ENCODE measurements around the gene RAD9B.
"Not testable (repeated sequence)": the region's sequence is repeated elsewhere in the genome, so short reads cannot be mapped to it uniquely, and the experiment has no call there.

RAD9B gene

DNA sequence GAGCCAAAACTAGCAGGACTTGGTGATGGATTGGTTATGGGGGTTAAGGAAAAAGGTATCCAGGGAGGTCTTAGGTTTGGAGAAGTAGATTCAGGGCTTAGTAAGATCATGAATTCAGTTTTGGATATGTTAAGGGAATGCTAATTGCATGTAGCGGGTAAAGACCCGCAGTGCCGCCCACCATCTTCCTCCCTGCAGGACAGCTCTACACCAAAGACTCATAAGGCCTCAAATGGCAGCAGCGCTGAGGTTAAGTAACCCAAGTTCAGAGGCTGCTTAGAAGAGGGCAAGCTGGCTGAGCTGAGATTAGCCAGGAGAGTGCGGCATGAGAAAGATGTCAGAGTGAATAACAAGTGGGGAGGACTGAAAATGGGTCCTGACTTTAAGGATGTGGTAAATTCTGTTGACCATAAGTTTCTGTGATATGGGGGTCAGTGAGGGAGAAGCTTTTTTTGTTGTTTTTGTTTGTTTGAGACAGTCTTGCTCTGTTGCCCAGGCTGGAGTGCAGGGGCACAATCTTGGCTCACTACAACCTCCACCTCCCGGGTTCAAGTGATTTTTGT lies 26.2 kb downstream of the RAD9B start:
- no peak for DNase-seq

DNA sequence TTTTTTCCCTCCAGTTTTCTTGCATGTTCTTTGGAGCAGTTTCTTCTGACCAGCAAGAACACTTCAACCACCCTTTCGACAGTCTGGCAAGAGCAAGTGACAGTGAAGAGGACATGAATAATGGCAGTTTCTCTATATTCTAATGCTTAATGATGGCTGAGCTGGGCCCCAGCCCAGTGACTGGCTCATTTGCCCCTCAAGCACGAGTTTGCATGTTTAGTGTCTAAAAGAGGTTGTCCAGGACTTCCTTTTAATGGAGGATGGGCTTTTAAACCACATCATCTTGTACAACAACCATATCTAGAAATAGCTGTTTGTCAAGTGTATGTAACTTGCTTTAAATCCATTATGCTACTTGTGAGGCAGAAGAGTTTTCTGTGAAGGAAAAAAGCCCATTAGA lies 28.4 kb downstream of the RAD9B start:
- no peak for DNase-seq

DNA sequence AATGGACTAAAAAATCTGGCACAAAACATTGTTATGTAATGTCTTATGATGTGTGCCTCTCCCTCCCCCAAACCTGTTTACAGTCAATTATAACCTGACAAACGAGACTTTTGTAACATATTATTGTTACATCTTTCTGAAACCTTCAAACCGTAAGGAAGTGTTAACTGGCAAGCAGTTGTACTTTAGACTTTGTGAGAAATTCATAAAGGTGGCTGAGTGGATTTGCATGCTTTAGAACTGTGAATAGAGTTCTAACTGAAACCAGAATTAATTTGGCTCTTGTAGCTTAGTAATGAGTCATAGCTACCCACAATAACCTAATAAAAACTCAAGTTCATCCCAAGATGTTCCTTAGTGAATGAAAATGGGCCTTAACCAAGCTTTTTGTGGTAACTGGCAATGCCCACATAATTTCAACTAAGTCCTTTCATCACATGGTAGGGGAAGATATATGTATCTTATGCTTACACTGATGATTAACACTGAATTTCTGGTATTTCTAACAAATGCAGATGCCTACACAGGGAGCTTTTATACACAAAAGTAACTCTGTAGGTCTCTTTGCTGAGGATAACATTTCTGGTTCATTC lies 29.7 kb downstream of the RAD9B start:
- DNase-seq: no peak

DNA sequence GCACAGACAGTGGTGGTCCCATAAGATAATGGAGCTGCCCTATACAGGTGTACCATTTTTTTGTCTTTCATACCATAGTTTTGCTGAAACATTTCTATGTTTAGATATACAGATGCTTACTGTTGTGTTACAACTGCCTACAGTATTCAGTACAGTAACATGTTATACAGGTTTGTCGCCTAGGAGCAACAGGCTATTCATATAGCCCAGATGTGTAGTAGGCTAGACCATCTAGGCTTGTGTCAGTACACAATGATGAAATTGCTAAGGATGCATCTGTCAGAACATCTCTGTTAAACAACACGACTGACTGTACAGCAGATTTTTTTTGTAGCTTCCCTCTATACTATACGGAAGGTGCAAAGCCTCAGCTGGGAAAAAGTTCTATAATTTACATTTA lies 30.5 kb downstream of the RAD9B start:
- DNase-seq: no peak

DNA sequence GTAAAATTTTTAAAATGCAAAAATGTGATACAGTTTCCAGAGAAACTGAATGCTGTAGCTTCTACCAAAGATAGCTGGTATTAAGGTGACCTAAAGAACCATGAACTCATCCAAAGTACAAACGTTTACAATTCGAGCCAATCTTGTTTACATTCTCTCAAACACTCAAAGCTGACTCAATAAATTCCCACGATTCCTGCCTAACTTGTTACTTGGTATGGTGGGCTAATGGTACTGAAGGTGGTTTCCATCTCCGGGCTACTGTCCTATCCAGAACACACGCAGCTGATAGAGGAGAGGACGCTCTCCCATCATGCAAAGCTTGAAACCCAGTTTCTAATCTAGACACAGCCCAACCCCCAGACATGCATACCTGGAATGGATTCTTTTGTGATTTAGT lies 31.5 kb downstream of the RAD9B start:
- DNase-seq: no peak

DNA sequence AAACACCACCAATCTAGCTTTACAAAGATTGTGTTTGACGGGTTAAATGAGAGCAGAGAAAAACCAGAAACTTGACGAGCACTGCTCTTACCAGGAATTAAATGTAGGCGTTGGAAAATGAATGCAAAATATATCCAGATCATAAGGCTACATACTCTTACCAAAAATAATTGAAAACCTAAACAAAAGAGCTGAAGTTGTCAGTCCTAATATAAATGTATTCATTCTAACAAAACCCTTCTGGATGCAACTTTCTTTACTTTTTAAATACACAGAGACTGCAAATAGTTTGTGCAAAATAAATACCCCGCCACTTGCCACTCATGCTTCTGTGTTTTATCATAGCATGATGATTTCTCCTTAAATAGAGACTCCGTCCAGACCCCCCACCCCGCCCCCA lies 32.7 kb downstream of the RAD9B start:
- DNase-seq: no peak

DNA sequence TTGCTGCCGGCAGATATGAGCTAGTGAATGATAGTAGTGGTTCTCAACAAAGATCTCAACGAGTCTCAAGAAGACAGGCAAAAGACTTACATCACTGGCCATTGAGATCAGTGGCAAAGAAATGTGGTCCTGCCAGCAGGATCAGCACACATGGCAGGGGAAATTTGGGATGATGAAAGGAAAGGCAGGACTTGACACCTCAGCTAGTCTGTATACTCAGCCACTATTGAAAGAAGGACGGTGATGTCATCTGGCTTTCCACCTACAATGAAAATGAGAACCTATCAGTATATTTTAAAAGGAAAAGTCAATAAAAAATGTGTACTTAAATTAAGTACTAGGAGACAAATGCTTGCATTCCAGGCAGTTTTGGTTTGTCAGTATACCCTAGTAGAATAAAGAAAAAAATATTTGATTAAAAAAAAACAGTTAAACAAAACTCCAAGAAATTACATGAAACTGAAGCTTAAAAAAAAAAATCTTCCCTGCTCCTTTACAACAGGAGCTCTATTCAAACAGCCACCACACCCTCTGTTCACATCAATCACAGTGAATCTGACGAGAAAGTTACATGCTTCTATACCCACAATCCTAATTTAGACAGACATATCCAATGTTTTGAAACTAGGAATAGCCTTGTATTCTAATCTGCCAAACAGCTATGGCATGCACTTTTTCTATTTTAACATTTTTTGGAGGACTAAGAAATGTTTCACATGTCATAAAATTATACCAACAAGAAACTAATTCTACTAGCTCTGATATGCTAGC lies 34.9 kb downstream of the RAD9B start:
- no peak for DNase-seq

DNA sequence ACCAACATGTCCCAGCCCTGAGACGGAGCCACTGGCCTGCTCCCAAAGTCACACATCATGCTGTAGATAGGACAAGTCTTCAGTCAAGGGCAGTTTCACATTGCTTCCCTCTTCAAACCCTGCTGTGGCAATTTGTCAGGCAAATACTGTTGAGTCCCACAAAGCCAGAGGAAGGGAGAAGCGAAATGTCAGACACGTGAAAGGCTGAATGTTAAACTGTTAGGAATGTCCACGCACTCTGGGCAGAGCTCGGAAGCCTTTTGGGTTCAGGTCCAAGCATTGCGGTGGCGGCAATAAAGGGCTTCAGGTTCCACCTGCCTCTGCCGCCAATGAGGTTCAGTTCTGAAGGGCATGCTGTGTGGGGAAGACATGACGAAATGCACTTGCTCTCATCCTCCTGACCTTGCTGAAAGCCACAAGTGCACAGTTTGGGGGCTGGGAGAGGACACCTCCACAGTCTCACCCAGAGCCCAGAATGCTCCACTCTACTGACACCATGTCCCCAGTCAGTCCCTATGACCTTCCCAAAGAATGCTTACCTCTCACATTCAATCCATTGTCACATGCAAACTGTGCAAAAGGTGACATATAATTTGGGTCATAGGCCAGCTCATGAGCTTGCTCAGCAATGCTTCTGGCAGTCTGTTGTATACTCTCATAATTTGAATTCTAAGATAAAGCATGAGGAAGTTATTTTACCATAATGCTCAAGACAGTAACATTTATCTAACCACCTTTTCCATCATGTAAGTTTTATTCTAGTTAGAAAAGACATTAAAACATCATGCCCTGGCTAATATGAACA lies 35.7 kb downstream of the RAD9B start:
- no peak for DNase-seq

DNA sequence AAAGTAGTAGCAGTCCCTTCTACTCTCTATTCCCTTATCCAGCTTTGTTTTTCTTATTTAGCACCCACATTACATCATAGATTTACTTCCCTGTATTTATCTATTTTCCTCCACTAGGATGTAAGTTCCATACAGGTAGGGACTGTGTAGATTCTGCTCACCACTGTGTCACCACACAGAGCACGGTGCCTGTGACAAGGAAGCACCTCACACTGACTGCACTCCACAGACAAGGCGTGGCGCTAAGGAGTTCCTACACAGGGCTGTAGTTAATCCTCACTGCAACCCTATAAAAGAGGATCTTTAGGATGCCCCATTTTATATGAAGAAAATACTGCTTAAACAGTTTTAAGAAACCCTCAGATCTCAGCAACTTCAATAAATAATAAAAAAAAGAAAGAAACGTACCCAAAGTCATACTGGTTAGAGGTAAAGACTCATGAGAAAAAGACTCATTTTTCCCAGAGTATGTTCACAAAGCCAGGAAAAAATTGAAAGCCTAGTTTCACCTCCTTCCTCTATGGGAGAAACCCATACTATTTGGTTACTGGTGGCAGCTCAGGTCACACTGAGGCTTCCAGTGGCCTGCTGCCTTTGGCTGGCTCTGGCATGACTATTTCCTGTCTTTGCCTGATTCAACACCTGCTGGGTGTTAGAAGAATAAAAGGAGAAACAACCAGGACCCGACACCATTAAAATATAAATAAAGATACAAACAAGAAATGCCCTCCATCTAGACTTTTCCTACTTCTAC lies 36.9 kb downstream of the RAD9B start:
- DNase-seq: no peak

DNA sequence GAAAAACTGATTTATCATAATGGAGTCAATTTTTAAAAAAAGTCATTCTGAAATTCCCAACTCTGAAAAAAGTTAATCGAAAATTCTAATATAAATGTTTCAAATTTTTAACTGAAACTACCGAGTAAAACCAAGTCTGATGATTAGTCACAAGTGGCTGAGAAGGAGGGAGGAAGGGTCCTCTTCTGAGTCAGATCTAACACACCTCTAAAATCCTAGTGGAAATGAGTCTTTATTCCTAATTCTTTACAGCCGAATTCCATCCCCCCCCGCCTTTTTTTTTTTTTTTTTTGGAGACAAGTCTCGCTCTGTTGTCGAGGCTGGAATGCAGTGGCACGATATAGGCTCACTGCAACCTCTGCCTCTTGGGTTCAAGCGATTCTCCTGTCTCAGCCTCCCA lies 37.9 kb downstream of the RAD9B start:
- DNase-seq: no peak

DNA sequence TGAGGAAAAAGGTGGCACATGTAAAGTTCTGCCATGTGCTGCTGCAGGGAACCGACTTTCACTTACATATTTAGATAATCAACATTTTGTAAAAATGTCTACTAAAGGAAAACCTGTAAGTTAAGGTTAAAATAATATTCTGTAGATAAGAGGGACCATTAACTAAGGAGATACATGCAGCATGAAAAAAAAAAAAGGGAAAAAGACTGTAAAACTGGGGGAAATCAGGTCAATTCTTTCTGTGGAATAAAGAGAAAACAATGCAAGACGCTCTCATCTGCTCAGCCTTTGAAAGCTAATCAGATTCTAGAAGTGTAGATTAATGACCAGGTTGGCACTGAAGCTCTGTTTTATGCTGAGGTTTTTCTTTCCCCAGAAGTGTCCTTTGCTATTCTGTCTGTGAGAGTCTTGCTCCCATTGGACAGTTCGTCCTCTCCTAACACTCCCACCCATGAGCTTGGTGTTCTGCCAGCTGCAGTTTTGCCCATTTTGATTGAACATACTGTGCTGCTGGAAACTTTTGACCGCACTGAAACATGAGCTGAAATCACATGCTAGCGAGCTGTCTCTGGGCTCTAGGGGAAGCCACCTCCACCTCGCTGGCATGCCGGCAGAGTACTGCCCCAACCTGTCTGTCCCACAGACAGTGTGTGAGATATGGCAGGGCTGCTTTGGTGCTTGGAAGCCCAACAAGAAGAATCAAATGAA lies 41.3 kb downstream of the RAD9B start:
- no peak for DNase-seq

DNA sequence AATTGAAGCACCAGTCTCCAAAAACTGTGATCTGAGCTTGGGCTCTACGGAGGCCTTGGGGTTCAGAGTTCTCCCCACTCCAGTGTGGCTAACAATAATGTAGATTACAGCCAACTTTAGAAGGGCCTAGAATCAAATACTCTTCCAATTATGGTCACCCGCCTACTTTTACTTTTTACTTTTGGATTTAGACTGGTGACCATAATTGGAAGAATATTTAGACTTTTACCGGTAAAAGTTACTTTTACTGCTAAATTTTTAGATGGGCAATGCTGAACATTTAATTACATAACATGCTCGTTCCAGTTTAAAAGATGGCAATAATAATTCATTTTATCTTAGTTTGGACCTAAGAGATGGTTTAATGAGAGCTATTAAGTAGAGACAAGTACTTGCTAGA lies 41.8 kb downstream of the RAD9B start:
- no peak for DNase-seq

DNA sequence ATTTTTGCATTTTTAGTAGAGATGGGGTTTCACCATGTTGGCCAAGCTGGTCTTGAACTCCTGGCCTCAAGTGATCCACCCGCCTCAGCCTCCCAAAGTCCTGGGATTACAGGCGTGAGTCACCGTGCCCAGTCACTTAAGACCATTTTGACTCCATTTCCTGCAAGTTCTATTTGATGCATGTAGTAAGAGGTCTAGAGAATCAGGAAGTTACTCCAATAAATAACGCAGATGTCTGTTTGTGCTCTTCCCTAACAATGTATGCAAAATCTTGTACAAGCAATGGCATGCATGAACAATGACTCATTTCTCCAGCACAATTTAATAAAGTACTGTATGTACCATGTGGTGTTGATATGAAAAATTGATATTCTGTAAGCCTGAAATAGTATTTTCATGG lies 43.1 kb downstream of the RAD9B start:
- DNase-seq: not testable (repeated sequence)

DNA sequence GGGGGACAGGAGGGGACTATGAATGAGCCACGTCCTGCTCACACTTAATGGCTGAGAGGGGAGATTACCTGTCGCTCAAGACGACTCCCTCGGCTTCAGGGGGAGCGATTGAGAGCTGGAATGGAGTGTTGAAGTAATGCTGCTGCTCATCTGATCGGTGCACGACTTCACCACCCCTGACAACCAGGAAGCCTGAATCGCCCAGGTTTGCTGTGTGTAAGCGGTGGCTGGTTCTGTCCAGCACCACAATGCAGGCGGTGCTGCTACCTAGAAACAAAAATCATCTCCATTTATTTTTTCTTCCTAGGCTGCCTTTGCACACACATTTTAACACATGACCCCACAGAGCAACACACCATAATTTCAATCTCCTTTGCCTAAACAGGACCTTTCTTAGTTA lies 43.7 kb downstream of the RAD9B start:
- no peak for DNase-seq

DNA sequence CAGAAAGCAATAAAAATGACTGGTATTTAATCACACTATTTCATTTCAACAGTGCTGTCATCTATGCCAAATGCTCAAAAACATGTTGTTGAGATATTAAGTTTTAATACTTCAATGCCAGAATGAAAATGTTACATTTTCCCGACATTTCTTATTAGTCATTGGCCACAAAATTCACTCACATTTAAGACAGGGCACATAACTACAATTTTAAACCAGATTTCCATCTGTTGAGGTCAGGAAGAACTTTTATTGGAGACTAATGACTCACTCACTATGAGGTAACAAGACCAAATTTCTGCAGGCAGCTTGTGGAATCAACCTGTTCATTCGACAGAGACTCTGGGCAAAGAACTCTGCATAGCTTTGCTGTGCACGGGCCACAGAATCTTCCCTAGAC lies 44.2 kb downstream of the RAD9B start:
- no peak for DNase-seq

DNA sequence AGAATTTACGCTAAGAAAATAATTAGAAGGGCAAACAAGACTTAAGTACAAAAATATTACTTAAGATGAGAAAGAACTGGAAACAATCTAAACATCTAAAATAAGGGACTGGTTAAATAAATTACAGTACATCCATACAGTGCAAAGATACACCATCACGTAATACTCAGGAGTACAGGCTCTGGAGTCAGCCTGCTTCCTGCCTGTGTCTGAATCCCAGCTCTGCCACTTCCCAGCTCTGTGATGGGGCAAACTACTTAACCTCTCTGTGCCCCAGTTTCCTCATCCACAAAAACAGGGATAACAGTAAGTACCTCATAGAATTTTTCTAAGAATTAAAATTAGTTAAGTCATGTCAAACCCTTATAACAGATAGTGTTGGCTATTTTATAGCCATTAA lies 45.0 kb downstream of the RAD9B start:
- DNase-seq: no peak

DNA sequence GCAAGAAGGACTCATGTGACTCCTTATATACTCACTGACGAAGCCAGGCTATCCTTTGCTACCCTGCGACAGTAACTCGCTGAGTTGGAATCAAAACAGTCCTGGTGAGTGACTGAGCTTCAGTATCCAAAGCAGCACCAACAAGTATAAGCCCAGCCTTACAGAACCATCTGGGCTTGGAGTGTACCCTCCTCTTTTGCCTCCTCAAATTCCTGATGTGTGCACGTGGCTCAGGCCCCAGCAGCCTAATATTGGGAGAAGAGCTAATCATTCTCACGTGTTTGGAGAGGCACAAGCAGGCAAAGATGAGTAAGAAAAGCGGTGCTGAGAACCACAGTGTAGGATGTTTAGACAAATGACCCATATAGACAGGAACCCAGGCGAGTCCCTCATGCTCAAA lies 46.5 kb downstream of the RAD9B start:
- DNase-seq: no peak

DNA sequence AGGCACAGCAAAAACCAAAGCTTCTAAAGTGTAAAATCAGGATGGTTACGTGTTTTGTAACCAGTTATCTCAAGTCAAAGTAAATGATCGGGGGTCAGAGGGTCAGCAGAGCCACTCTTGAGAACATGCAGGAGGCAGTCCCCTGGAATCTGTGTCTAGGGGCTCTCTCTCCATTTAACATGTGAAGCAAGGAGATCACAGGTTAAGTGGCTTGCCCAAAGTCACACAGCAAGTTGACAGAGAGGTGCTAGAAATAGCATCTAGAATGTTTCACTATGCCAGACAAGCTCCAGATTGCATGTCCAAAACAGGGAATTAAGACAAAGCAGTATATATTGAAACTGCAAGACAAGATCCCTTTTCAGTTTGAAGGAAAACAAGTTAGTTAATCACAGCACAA lies 47.6 kb downstream of the RAD9B start:
- no peak for DNase-seq

DNA sequence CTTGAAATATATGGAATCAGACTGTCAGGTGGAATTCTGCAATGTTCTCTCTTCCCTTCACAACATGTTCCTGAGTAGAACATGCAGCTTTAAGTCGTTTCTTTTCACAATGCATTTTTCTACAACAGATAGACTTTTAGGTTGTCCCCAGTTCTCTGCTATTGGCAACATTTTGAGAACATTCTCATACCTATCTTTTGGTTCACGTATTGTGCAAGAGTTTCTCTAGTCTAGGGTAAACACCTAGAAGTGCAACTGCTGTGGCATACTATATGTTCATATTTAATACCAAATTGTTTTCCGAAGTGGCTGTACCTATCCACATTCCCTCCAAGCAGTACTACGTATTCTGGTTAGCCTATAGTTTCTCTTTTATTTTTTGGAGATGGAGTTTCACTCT lies 48.9 kb downstream of the RAD9B start:
- no peak for DNase-seq
